Urothelium cell line (cell line): ENCODE data around the gene STOM.
"Not testable (repeated sequence)": the region's sequence is repeated elsewhere in the genome, so short reads cannot be mapped to it uniquely, and the experiment has no call there.

Source experiments
- DNase-seq: peaks from one replicate; pipeline ENCODE4 v3.0.0; 2011; ENCODE audit warnings: low spot score, mixed read lengths
- FAIRE-seq: peaks from 2 replicates; lab custom pipeline; 2011; peaks lifted over from hg19 to GRCh38; lab: Jason Lieb, UNC

The STOM gene, protein sequence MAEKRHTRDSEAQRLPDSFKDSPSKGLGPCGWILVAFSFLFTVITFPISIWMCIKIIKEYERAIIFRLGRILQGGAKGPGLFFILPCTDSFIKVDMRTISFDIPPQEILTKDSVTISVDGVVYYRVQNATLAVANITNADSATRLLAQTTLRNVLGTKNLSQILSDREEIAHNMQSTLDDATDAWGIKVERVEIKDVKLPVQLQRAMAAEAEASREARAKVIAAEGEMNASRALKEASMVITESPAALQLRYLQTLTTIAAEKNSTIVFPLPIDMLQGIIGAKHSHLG

DNA sequence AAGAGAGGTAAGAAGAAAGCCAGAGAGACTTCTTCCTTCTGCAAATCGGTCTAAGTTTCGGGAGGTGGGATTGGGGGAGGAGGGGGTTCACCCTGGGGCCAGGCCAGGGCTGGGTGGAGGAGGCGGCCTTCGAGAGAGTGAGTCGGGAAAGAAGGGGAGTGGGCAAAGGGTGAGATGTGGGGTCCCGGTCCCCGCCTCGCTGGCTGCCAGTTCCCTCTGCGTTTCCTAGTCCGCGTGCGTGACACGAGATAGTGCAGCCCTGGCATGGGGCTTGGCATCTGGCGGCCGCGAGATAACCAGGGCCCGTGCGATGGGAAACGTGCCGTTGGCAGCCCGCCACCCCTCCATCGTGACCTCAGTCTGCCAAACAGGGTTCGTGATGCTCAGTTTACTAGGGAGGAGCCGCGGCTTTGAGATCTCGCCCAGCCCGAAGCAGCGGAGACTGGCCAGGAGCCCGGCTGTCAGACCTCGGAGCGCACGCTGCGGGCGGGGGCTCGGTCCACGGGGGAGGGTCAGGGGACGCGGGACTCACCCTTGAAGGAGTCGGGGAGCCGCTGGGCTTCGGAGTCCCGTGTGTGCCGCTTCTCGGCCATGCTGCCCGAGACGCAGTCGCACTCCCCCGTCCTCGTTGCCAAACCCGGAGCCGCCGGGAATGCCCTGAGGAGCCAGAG is at the start of gene STOM:
Gene STOM (minus strand): TSS at position 656 of the 671 bp plus-strand sequence. CDS start 63 bp downstream, at position 593.
- DNase-seq (no peak), FAIRE-seq (no peak)

DNA sequence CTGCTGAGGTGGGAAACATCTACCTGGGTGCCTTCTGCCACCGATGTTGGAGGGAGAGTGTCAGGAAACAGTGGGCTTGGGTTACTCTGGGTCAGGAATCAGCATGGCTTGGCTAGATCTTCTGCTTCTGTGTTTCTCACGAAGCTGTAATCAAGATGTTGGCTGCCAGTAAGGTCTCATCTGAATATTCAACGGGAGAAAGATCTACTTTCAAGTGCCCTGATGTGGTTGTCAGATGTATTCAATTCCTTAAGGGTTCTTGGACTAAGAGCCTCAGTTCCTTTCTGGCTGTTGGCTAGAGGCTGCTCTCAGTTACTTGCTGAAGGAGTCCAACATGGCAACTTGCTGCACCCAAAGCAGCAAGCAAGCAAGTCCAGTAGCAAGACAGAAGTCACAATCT is 41.9 kb upstream of the STOM start:
- DNase-seq (no peak), FAIRE-seq (no peak)

DNA sequence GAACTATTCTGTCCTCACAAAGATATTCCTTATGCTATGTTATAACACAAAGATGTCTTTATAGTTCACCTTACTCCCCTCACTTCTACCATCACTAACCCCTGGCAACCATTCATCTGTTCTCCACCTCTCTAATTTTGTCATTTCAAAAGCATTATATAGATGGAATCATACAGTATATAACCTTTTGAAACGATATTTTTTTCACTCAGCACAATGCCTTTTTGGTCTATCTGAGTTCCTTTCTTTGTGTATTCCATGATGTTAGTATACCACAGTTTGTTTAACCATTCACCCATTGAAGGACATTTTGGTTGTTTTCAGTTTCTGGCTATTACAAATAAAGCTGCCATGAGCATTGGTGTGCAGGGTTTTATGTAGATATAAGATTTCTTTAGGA is 35.8 kb upstream of the STOM start:
- no peak for FAIRE-seq
- no peak for DNase-seq

DNA sequence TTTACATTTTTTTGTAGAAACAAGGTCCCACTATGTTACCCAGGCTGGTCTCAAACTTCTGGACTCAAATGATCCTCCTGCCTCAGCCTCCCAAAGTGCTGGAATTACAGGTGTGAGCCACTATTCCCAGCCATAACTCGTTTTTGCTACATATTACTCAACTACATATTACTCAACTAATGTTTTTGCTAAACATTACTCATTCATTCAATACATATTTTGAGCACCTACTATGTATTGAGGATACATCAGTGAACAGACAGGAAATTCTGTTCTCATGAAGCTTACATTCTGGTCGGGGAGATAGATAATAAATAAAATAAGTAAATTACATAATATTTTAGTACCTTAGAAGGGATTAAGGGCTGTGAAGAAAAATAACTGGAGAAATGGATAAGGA is 34.9 kb upstream of the STOM start:
- FAIRE-seq = no peak
- DNase-seq = no peak

DNA sequence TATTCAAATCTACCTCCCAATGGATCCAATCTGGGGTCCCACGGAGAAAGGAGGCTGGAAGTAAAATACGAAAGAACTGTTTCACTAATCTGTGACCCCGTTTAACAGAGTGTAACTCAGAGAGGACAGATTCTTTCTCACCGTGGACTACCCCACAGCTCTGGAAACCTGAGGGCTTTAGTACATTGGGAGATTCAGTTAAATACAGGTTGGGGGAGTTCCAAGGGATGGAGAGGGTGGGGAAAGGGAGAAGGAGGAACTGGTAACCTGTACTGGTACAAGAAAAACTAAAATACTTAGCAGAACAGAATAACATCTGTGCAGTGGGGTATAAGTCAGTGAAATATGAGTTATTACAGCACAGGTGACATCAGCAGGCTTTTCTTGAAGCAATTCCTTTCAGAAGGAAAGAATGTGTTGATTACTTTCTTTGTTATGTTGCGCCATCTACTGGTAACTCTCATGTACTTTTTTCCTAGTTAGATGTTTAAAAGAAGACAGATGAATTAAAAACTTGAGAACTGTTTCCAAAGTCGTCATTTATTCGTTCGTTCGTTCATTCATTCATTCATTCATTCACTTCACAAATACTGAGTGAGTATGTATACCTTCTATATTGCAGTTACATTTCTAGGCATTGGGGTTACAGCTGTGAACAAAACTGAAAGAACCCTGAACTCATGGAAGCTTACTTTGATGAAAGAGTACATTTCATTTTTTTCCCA is 30.0 kb upstream of the STOM start:
- peak; percentile 27 for DNase-seq
- FAIRE-seq = no peak

GRCh38 chr9:121399126-121399882 is 29.3 kb upstream of the STOM start:
- FAIRE-seq (no peak), DNase-seq (no peak)

DNA sequence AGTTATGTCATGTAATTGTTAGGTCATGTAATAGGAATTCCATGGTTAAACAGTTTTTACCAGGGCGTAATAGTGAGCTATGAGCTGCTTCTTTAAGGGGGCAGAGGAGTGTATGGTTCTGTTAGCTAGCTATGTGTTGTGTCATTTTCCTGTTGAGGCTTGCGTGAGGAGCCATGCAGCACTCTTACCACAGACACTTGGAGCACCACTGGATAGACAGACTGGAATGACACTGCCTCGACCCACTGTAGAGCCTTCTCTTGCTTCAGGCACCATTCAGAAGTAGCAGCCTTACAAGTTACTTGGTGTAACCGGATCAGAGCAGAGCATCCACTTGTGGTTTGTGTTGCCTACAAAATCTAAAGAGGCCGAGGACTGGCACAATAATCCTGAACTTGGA is 28.3 kb upstream of the STOM start:
- FAIRE-seq (no peak), DNase-seq (peak; percentile 46)

DNA sequence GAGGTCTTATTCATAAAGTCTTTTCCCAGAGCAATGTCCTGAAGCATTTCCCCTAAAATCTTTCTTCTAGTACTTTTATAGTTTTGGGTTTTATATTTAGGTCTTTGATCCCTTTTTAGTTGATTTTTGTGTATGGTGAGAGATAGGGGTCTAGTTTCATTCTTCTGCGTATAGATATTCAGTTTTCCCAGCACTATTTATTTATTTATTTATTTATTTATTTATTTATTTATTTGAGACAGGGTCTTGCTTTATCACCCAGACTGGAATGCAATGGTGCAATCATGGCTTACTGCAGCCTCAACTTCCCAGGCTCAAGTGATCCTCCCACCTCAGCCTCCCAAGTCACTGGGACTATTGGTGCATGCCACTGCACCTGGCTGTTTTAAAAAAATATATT is 27.2 kb upstream of the STOM start:
- not testable (repeated sequence) for DNase-seq, FAIRE-seq

GRCh38 chr9:121395558-121395957 is 25.5 kb upstream of the STOM start:
- DNase-seq (no peak), FAIRE-seq (no peak)

GRCh38 chr9:121394292-121394691 is 24.2 kb upstream of the STOM start:
- no peak for FAIRE-seq
- DNase-seq = no peak

- DNase-seq (peak; percentile 8), FAIRE-seq (no peak)
These were observed 23.3 kb upstream of the STOM start for GRCh38 chr9:121393318-121393717.

DNA sequence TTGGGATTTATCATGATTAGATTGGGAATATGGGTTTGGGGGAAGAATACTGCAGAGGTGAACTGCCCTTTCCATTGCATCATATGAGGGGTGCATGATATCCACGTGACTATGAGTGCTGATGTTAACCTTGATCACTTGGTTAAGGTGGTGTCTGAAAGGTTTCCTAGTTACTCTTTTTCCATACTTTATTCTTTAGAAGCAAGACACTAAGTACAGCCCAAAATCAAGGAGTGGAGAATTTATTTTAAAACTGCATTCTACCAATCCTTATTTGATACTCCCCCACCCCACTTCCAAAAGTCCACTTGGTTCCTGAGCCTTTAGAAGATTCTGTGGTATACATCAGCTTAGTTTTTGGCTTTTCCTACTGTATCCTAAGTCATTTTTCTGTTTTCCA is 20.3 kb upstream of the STOM start:
- no peak for DNase-seq
- no peak for FAIRE-seq

GRCh38 chr9:121388140-121388905 is 18.3 kb upstream of the STOM start:
- no peak for DNase-seq

GRCh38 chr9:121386442-121387175 is 16.6 kb upstream of the STOM start:
- FAIRE-seq (no peak), DNase-seq (no peak)

More at GRCh38 chr9:121388140-121388905, 18.3 kb upstream of the STOM start:
- FAIRE-seq = no peak

DNA sequence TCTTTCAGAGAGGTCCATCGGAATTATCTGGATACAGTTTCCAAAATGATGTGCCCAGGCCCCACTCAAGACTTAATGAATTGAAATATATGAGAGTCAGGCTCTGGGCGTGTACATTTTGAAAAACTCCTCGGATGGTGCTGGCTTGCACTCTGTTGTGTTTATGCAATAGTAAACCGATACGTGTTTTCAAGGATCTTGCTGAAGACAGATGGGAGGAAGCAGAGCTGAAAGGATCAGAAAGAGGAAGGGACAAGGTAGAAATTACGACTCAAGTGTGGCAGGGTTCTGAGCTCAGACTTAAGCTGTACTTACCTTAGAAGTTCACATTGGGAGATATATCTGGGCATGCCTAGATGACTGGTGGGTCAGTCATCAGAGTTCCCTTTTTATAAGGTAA is 13.7 kb upstream of the STOM start:
- no peak for DNase-seq
- no peak for FAIRE-seq

DNA sequence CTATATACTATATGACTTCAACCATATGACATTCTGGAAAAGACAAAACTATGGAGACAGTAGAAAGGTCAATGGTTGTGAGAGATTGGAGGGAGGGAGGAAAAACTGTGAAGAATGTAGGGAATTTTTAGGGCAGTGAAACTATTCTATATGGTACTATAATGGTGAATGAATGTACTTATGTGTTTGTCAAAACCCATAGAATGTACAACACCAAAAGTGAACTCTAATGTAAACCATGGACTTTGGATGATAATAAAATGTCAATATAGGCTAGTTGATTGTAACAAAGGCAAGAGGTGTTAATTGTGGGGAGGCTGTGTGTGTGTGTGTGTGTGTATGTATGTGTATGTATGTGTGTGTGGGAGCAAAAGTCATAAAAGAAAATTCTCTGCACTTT is 10.8 kb upstream of the STOM start:
- FAIRE-seq = no peak

DNA sequence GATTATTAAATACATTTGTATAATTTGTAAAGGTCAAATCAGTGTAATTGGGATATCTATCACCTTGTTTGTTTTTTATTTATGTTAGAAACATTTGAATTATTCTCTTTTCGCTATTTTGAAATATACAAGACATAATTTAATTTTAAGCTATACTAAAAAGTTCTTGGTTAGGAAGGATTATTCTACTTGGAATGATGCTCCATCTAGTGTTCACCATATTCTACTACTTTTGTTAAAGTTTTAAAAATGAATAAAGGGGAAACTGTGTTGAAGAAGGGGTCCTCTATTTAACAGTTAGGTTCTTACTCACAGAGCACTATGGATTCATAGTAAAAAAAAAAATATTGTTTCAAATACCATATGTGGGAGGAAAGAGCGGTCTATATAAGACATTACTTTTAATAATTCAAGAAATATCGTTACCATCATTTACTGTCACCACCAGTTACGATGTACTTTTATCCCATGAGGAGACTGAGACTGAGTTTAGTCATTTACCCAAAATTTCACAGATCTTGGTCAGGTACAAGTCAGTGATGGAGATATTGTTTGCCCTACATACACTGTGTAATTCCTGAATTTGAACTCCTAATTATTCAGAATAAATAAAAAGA is 6.3 kb upstream of the STOM start:
- DNase-seq (no peak), FAIRE-seq (no peak)

More for the DNA sequence above, 10.8 kb upstream of the STOM start:
- DNase-seq = no peak

DNA sequence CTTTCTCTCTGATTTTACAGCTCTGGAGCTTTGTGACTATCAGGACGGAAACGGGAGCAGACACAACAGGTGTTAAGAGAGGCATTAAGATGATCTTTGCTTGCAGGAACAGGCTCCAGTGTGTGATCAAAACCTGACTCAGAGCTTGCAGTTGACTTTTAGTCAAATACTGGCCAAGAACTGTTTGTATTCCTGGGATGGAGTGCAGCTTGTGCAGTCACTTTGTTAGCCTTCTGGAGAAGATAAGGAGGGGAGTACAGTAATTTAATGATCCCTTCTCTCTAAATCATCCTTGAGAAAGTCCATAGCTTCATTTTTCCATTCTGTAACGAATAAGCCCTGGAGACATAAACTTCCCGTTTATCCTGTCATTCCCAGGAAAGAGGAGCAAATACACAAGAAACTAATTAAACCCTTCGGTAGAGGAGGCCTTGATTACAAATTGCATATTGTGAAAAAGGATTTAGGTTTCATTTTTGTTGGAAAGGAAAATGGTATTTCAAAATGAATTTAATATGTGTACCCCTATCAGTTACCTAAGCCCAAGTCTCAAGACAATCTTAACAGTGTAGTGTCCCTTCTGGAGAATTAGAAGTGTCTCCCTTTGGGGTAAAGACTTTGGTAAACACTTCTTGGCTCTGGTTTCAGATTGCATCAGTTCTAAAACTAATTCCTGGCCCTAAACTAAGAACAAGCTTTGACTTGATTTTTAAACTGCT is 3.1 kb upstream of the STOM start:
- FAIRE-seq (no peak), DNase-seq (no peak)
